Testis (tissue), 3 donors: ENCODE data around the gene UBAC1. TPM values are rescaled to one million over a fixed set of nuclear protein-coding genes. Genes with fewer than 3 reads are reported as not detected.
A peak's percentile ranks its signal among the peaks of the same experiment; 100 is the strongest.

Experiments
- DNase-seq: peaks from one replicate; pipeline ENCODE4 v3.0.0-alpha.2; 2019
- H3K27ac ChIP-seq, 2 donors: fragments of 200-600 bp; sonication (generic); one replicate each; pipeline ENCODE4 v1.5.1; 2019
- H3K27me3 ChIP-seq: fragments of 200-600 bp; sonication (generic); one replicate; pipeline ENCODE4 v1.5.1; 2019
- H3K36me3 ChIP-seq: fragments of 200-600 bp; sonication (generic); one replicate; pipeline ENCODE4 v1.5.1; 2017; ENCODE audit warnings: low read depth; ENCODE audit errors: missing control alignments
- H3K4me1 ChIP-seq: fragments of 200-600 bp; sonication (generic); one replicate; pipeline ENCODE4 v1.5.1; 2019
- H3K4me3 ChIP-seq, 2 donors: fragments of 200-600 bp; sonication (generic); one replicate each; pipeline ENCODE4 v1.5.1; 2017 to 2019
- H3K9me3 ChIP-seq: fragments of 200-600 bp; sonication (generic); one replicate; pipeline ENCODE4 v1.5.1; 2017
- POLR2A ChIP-seq: fragments of 450-650 bp; IDR thresholded peaks from one replicate; pipeline ENCODE4 v1.6.1; 2017; ENCODE audit warnings: antibody characterized with exemption, mild to moderate bottlenecking, moderate library complexity
- WGBS, 2 donors: methylation state at CpG; one replicate each; pipeline ENCODE4 v1.1.5; 2018; 5-methylcytosine and 5-hydroxymethylcytosine counted together
- intact Hi-C: fragments of 100-400 bp; cut with DNase I; formaldehyde crosslinking; loops from one replicate; pipeline ENCODE4 v1.15.1; 2023; ENCODE audit warnings: low total_unique reads
- polyA plus RNA-seq: library from polyadenylated mRNA; stranded (reverse); fragments of 350-450 nt; fragmentation: Illumina TruSeq; extraction: RNeasy Lipid Tissue Mini Kit (QIAGEN cat#74804); gene quantifications from one replicate; pipeline ENCODE4 v1.2.3, GENCODE V29; 2014; ENCODE audit warnings: low read depth, low replicate concordance; ENCODE audit not compliant: insufficient read depth
- total RNA-seq, 2 donors: library from RNA; depleted of rRNA; stranded (reverse); fragments of >200 nt; gene quantifications; one replicate each; pipeline ENCODE4 v1.2.3, GENCODE V29; 2016
- TF ChIP-seq, protein P1 (sequence below), 3 experiments: fragments of 450-650 bp in 2 of 3; fragments of 200-600 bp in 1 of 3; sonication (generic) in 1 of 3; IDR thresholded peaks; one replicate each; pipeline ENCODE4 v1.5.1; 2016 to 2019; ENCODE audit warnings: antibody characterized with exemption in 3 of 3, mild to moderate bottlenecking in 2 of 3, moderate library complexity in 1 of 3

The UBAC1 gene
- total and polyA plus RNA-seq, 3 donors from 2014 or later = 82.2 to 99.5 (median 92.5) TPM

DNA sequence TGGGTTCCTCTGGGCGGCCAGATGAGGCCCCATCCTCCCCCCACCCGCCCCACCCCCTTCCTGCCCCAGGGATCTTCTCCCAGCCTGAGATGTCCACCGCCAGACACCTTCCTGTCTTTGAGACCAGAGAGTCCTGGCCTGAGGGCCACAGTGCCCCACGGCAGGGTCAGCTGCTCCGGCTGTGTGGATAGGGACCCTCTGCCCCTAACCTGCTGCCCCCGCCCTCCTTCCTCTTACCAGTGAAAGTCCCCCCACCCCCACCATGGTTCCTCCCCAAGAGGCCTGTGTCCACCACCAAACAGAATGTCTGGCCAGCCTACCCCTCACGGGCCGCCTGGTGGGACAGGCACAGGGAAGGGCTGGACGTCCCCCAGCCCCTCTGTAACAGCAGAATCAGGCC, 43.0 kb upstream of the UBAC1 start:
- no peak overlapping the region for H3K4me3 ChIP-seq
- TF ChIP-seq POLR2A = no peak
- TF ChIP-seq, protein P1, sequence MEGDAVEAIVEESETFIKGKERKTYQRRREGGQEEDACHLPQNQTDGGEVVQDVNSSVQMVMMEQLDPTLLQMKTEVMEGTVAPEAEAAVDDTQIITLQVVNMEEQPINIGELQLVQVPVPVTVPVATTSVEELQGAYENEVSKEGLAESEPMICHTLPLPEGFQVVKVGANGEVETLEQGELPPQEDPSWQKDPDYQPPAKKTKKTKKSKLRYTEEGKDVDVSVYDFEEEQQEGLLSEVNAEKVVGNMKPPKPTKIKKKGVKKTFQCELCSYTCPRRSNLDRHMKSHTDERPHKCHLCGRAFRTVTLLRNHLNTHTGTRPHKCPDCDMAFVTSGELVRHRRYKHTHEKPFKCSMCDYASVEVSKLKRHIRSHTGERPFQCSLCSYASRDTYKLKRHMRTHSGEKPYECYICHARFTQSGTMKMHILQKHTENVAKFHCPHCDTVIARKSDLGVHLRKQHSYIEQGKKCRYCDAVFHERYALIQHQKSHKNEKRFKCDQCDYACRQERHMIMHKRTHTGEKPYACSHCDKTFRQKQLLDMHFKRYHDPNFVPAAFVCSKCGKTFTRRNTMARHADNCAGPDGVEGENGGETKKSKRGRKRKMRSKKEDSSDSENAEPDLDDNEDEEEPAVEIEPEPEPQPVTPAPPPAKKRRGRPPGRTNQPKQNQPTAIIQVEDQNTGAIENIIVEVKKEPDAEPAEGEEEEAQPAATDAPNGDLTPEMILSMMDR (IDR thresholded peaks at IDR 0.05) = no peak
- intact Hi-C loops = no loop called here
- WGBS, 2 donors = 93 to 94% methylated on average over 3 to 9 of the region's 9 CpGs
- H3K27me3 ChIP-seq = no peaks in the 10 kb centered on the region
- H3K36me3 ChIP-seq = no peaks in the 10 kb centered on the region
- no peak for DNase-seq
- H3K9me3 ChIP-seq = no peaks in the 10 kb centered on the region
- peaks cover 35% of the 10 kb centered on the region for H3K4me1 ChIP-seq
- H3K27ac ChIP-seq = no peak overlapping the region

DNA sequence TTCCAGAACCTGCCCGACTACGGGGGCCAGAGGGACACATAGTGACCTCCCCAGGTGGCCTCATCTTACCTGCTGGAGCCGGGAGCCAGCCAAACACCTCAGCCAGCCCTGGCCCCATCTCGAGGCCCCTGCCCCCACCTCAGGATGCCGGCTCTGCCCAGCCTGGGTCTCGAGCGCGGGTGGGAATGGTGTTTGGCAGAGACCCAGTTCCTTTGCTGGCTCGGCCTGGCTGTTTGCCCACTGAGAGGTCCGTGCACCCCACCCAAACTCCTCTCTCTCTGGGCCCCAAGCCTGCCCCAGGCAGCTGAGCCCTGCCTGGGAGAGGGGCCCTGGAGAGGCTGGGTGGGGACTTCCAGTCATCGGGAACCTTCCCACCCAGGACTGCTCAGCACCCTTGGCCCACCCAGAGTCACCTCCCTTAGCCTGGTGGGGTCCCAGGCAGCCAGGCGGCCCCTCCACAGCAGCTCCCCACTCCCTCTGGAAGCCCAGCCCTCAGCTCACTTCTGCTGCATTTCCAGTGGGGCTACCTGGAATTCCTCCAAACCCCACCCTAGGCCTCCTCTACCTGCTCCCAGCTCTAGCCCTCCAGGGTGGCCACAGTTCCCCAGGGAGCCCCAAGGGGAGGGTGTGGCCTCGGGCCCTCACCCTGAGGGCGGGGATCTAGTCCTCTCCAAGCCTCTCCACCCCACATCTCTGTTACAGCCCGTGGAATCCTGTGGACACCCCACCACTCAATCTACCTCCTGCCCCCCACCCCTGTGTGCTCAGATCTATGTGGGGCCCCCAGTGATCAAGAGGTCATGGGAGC, 42.4 kb upstream of the UBAC1 start:
- Histone ChIP-seq H3K27me3 (no peaks in the 10 kb centered on the region), H3K27ac (no peak overlapping the region), H3K36me3 (no peaks in the 10 kb centered on the region), H3K4me1 (peaks cover 35% of the 10 kb centered on the region), H3K4me3 (no peak overlapping the region), H3K9me3 (no peaks in the 10 kb centered on the region)
- 63 to 67% methylated on average over 4 to 15 of the region's 15 CpGs for WGBS, 2 donors
- TF ChIP-seq, protein P1 (IDR thresholded peaks at IDR 0.05) = no peak
- TF ChIP-seq POLR2A = no peak
- intact Hi-C loops = no loop called here
- no peak for DNase-seq

DNA sequence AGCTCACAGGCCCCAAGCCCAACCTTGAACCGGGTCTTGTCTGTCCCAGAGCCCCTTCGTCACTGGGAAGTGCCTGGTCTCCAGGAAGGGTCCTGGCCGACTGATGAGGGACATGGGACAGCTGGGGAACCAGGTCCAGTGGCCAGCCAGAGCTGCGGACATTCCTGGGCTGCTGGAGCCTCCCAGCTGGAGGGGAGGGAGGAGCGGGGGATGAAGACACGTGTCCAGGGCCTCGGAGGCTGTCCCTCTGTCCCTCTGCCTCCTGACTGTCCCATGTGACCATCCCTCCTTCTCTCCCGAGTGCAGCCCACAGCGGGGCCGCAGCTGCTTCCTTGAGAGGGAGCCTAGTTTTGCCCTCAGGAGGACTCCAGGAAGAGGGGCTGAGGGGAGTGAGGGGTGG, 41.7 kb upstream of the UBAC1 start:
- Histone ChIP-seq H3K4me3 (no peak overlapping the region), H3K9me3 (no peaks in the 10 kb centered on the region), H3K27me3 (no peaks in the 10 kb centered on the region), H3K4me1 (peaks cover 31% of the 10 kb centered on the region), H3K27ac (no peak overlapping the region), H3K36me3 (no peaks in the 10 kb centered on the region)
- TF ChIP-seq, protein P1 (IDR thresholded peaks at IDR 0.05) = no peak
- TF ChIP-seq POLR2A = no peak
- 45 to 59% methylated on average over 2 to 10 of the region's 10 CpGs for WGBS, 2 donors
- intact Hi-C loops = no loop called here
- DNase-seq = peak; percentile 45

DNA sequence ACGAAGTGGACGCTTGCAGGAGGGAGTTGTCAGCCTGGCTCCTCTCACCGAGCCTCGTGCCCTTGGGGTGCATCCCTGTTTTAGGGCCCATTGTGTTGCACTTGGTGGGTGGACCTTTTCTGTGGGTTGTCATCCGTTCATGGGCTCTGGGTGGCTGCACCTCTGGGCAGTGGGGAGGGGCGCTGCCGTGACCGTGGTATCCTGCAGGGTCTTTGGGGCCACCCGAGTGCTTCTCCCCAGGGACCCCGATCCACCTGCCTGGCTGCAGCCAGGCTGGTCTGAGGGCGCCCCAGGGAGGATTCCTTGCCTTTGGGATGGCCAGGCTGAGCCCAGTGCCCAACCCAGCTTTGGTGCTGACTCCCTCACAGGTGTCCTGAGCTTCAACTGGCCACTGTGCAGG, 41.0 kb upstream of the UBAC1 start:
- H3K4me3 ChIP-seq = no peak overlapping the region
- WGBS, 2 donors = 92 to 98% methylated on average over 4 to 11 of the region's 11 CpGs
- DNase-seq = no peak
- no peak for TF ChIP-seq POLR2A
- TF ChIP-seq, protein P1 (IDR thresholded peaks at IDR 0.05) = no peak
- peaks cover 25% of the 10 kb centered on the region for H3K4me1 ChIP-seq
- H3K27ac ChIP-seq = no peak overlapping the region
- H3K36me3 ChIP-seq = no peaks in the 10 kb centered on the region
- H3K9me3 ChIP-seq = no peaks in the 10 kb centered on the region
- no peaks in the 10 kb centered on the region for H3K27me3 ChIP-seq
- intact Hi-C loops = no loop called here

DNA sequence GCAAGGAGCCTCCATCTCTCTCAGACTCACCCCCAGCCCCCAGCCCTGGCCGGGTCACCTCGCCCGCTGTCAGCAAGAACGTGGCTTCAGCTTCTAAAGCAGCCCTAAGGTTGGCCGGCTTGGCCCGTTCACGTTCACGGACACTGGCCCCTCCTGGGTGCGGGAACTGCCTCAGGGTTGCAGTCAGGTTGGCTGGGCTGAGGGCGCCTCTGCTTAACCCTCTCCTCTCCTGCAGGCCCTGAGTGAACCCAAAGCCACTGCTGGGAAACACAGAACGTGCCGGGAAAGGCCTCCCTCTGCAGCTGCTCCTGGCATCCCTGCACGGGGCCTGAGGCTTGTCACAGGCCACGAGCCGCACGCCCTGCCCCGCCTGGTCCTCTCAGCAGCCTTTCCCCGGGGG, 40.1 kb upstream of the UBAC1 start:
- WGBS, 2 donors = 53 to 72% methylated on average over 16 to 18 of the region's 18 CpGs
- Histone ChIP-seq H3K36me3 (no peaks in the 10 kb centered on the region), H3K27ac (no peak overlapping the region), H3K4me3 (no peak overlapping the region), H3K4me1 (peaks cover 17% of the 10 kb centered on the region), H3K9me3 (no peaks in the 10 kb centered on the region), H3K27me3 (no peaks in the 10 kb centered on the region)
- TF ChIP-seq, protein P1 (IDR thresholded peaks at IDR 0.05) = no peak
- no peak for TF ChIP-seq POLR2A
- DNase-seq = peak; percentile 32
- intact Hi-C loops = no loop called here
